K562 (cell line): Measurements from ENCODE around the gene BICC1. TPM values are rescaled to one million over a fixed set of nuclear protein-coding genes. Genes with fewer than 3 reads are reported as not detected.

Experiments
- ATAC-seq: fragments of 200-7000 bp; cut with Tn5 transposase; 3 replicates; pipeline ENCODE4 v1.9.1; 2020; ENCODE audit warnings: moderate library complexity
- BruUV-seq: library from RNA; stranded (reverse); fragments of 400-500 nt; replicated peaks from 2 replicates; lab custom pipeline; 2021; lab: Mats Ljungman, UMichigan
- CTCF ChIA-PET: fragments of 300-600 bp; formaldehyde crosslinking; extraction: SDS; loops from one replicate; lab custom pipeline; 2021; ENCODE audit warnings: low intra/inter-chr PET ratio; lab: Yijun Ruan, JAX
- POLR2A ChIA-PET: fragments of 300-600, 350-650 bp; sonication (Branson Sonifier 250); formaldehyde crosslinking; extraction: SDS; loops from one replicate; lab custom pipeline; 2021; ENCODE audit warnings: antibody characterized with exemption, inconsistent platforms; lab: Yijun Ruan, JAX
- DNase-seq, 4 experiments: peaks; one replicate each; pipeline versions ENCODE4 v3.0.0 to v3.0.0-alpha.2; 2011 to 2018; ENCODE audit warnings: low spot score in 3 of 4, mixed read lengths in 3 of 4; ENCODE audit errors: extremely low read depth in 1 of 4
- FAIRE-seq: peaks from 2 replicates; lab custom pipeline; 2011; peaks lifted over from hg19 to GRCh38; lab: Jason Lieb, UNC
- H2AFZ ChIP-seq: 2 replicates; pipeline ENCODE4 v1.6.0; 2011; ENCODE audit warnings: low read depth, low read length, control low read depth, inconsistent platforms
- H3K27ac ChIP-seq: fragments of 200-600 bp; 3 replicates; pipeline ENCODE4 v1.8.0; 2011; ENCODE audit warnings: low read depth, mild to moderate bottlenecking, control low read depth, inconsistent platforms, low read length, moderate library complexity, mixed read lengths; ENCODE audit errors: extremely low read depth
- H3K27me3 ChIP-seq, 2 experiments: fragments of 300-600 bp in 1 of 2; 2 replicates in 1 of 2; 3 replicates in 1 of 2; pipeline versions ENCODE4 v1.6.0 to v1.8.0; 2011; ENCODE audit warnings: inconsistent platforms in 2 of 2, low read length in 2 of 2, mild to moderate bottlenecking in 1 of 2, mixed read lengths in 1 of 2, moderate library complexity in 1 of 2; ENCODE audit not compliant: control insufficient read depth in 2 of 2, insufficient read depth in 2 of 2
- H3K36me3 ChIP-seq: fragments of 300-600 bp; 3 replicates; pipeline ENCODE4 v1.8.0; 2011; ENCODE audit warnings: mild to moderate bottlenecking, low read length, inconsistent platforms; ENCODE audit not compliant: control insufficient read depth, insufficient read depth
- H3K4me1 ChIP-seq, 2 experiments: fragments of 200-600 bp in 1 of 2; replicated peaks in 1 of 2; 2 replicates in 1 of 2; 3 replicates in 1 of 2; pipeline versions ENCODE4 v1.5.1 to v1.8.0; 2011; ENCODE audit warnings: inconsistent platforms in 2 of 2, low read length in 2 of 2, mild to moderate bottlenecking in 1 of 2, mixed read lengths in 1 of 2, moderate library complexity in 1 of 2; ENCODE audit not compliant: control insufficient read depth in 2 of 2, insufficient read depth in 2 of 2
- H3K4me2 ChIP-seq: 2 replicates; pipeline ENCODE4 v1.6.1; 2011; ENCODE audit warnings: low read length, control low read depth, inconsistent platforms, mixed read lengths; ENCODE audit not compliant: insufficient read depth
- H3K4me3 ChIP-seq: fragments of 200-600 bp; sonication (generic), shearing (Covaris generic); 2 replicates; pipeline ENCODE4 v1.5.1; 2016; ENCODE audit warnings: control low read depth, inconsistent platforms
- H3K79me2 ChIP-seq: fragments of 200-600 bp; 3 replicates; pipeline ENCODE4 v1.8.0; 2011; ENCODE audit warnings: low read length, inconsistent platforms; ENCODE audit not compliant: control insufficient read depth, insufficient read depth
- H3K9ac ChIP-seq, 2 experiments: 2 replicates each; pipeline versions ENCODE4 v1.6.0 to v1.6.1; 2011; ENCODE audit warnings: low read depth in 2 of 2, low read length in 2 of 2, control low read depth in 1 of 2, inconsistent platforms in 1 of 2, mild to moderate bottlenecking in 1 of 2, mixed read lengths in 1 of 2; ENCODE audit not compliant: insufficient read depth in 1 of 2
- H3K9me1 ChIP-seq: one replicate; pipeline ENCODE4 v1.6.0; 2011; ENCODE audit warnings: inconsistent platforms, mild to moderate bottlenecking, low read length, moderate library complexity; ENCODE audit not compliant: control insufficient read depth, insufficient read depth
- H3K9me3 ChIP-seq: replicated peaks from 2 replicates; pipeline ENCODE4 v1.5.1; 2011; ENCODE audit warnings: low read depth, low read length, inconsistent platforms; ENCODE audit not compliant: control insufficient read depth, insufficient read depth
- H4K20me1 ChIP-seq: replicated peaks from 2 replicates; pipeline ENCODE4 v1.6.1; 2011; ENCODE audit warnings: low read length, inconsistent platforms, mixed read lengths; ENCODE audit not compliant: control insufficient read depth, insufficient read depth
- BCLAF1 ChIP-seq, 2 experiments: fragments of 450-650 bp in 1 of 2; IDR thresholded peaks; 2 replicates each; pipeline ENCODE4 v1.6.1; 2011 to 2017; ENCODE audit warnings: low read depth in 2 of 2, antibody characterized with exemption in 1 of 2, borderline replicate concordance in 1 of 2, low read length in 1 of 2, mild to moderate bottlenecking in 1 of 2, mixed read lengths in 1 of 2; ENCODE audit not compliant: control insufficient read depth in 1 of 2
- NFE2 ChIP-seq: IDR thresholded peaks from 2 replicates; pipeline ENCODE4 v1.6.1; 2014; ENCODE audit warnings: antibody characterized with exemption, low read depth
- PCBP1 ChIP-seq: fragments of 200-400 bp; formaldehyde crosslinking; IDR thresholded peaks from 2 replicates; pipeline ENCODE4 v1.6.1; 2018; ENCODE audit warnings: mild to moderate bottlenecking, low read depth, low read length; ENCODE audit not compliant: poor library complexity, severe bottlenecking
- TGIF2 ChIP-seq: sonication (generic); formaldehyde crosslinking; IDR thresholded peaks from 2 replicates; pipeline ENCODE4 v1.8.1; 2022; ENCODE audit warnings: mild to moderate bottlenecking, missing genetic modification reagents, moderate library complexity
- ZNF507 ChIP-seq: conservative IDR thresholded peaks from 2 replicates; pipeline ENCODE4 v1.6.1; 2017; ENCODE audit warnings: missing genetic modification characterization, missing compliant biosample characterization
- ZNF75A ChIP-seq: fragments of 450-650 bp; formaldehyde crosslinking; IDR thresholded peaks from 2 replicates; pipeline ENCODE4 v1.4.0; 2020; ENCODE audit warnings: mild to moderate bottlenecking
- WGBS: fragments of 100-300 bp; shearing (Covaris generic); methylation state at CpG from one replicate; pipeline ENCODE4 v1.1.6; 2016; ENCODE audit warnings: low coverage, mixed read lengths; ENCODE audit not compliant: insufficient coverage; ENCODE audit errors: missing lambda C conversion rate; 5-methylcytosine and 5-hydroxymethylcytosine counted together
- in situ Hi-C: fragments of 300-500 bp; cut with MboI; formaldehyde crosslinking; loops from 4 replicates; pipeline ENCODE4 v1.15.0; 2018; ENCODE audit warnings: inconsistent platforms, mixed read lengths
- intact Hi-C: fragments of 100-400 bp; cut with micrococcal nuclease; formaldehyde crosslinking; loops from 2 replicates; pipeline ENCODE4 v1.14.2; 2022
- polyA plus RNA-seq, 8 experiments: library from polyadenylated mRNA; depleted of rRNA in 4 of 8; stranded (reverse) in 5 of 8; unstranded in 3 of 8; fragments of >200 nt; fragmentation: Nextera tagmentation in 2 of 8; fragmentation: Illumina TruSeq in 1 of 8; extraction: Ambion mirVana in 2 of 8; extraction: Trizol in 1 of 8; gene quantifications; 2 replicates each; pipeline versions ENCODE4 v1.2.1 to v1.2.3, GENCODE V29; 2011 to 2014; ENCODE audit warnings: inconsistent platforms in 1 of 8, missing spikeins in 1 of 8
- total RNA-seq, 7 experiments: library from RNA; depleted of rRNA in 6 of 7; stranded (reverse); fragments of >200 nt in 6 of 7; fragmentation: Illumina TruSeq in 2 of 7; extraction: Trizol in 2 of 7; gene quantifications; 2 replicates each; pipeline versions ENCODE4 v1.2.1 to v1.2.3, GENCODE V29; 2011 to 2021; ENCODE audit warnings: low replicate concordance in 1 of 7
- TF ChIP-seq, protein P1 (sequence below): fragments of 450-650 bp; formaldehyde crosslinking; conservative IDR thresholded peaks from 2 replicates; pipeline ENCODE4 v1.4.0; 2022; ENCODE audit warnings: mild to moderate bottlenecking, missing genetic modification characterization

BICC1 gene
- total and polyA plus RNA-seq, 9 of the 15 experiments (the other 6 are each of a cell fraction or from before 2014, with no cell fraction given) = not detected

DNA sequence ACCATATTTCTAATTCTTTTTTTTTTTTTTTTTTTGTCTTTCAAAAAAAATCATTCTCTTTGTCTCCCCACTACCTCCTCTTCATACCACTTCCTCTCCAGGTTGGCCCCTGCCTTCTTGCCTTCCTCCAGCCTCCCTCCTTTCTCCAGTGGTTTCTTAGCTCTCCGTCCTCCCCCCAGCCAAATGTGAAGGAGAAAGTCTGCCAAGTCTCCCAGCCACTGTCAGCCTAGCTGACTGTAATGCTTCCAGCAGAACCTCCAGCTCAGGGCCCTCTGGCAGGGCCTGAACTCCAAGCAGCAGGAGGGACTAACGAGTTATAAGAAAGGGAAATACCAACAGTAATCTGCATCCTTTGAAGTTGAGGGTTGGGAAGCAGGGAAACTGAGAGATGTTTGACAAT is 35.5 kb upstream of the BICC1 start:
- H3K9me1 ChIP-seq = no peaks in the 10 kb centered on the region
- POLR2A ChIA-PET = no interaction called here
- CTCF ChIA-PET = no interaction called here
- H2AFZ ChIP-seq = no peak overlapping the region
- ATAC-seq (no peak), DNase-seq (no peak), FAIRE-seq (no peak)
- BruUV-seq = no TSS peak
- no peak for TF ChIP-seq ZNF75A
- TF ChIP-seq, protein P1, sequence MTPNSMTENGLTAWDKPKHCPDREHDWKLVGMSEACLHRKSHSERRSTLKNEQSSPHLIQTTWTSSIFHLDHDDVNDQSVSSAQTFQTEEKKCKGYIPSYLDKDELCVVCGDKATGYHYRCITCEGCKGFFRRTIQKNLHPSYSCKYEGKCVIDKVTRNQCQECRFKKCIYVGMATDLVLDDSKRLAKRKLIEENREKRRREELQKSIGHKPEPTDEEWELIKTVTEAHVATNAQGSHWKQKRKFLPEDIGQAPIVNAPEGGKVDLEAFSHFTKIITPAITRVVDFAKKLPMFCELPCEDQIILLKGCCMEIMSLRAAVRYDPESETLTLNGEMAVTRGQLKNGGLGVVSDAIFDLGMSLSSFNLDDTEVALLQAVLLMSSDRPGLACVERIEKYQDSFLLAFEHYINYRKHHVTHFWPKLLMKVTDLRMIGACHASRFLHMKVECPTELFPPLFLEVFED (CRISPR knock-in tag) = no peak
- no peak for TF ChIP-seq TGIF2 (CRISPR knock-in tag)
- TF ChIP-seq NFE2 = no peak
- no peak for TF ChIP-seq PCBP1
- TF ChIP-seq ZNF507 = no peak
- no peak for TF ChIP-seq BCLAF1 (IDR thresholded peaks at IDR 0.05; ENCODE audit: borderline replicate concordance in 1 of 2, control insufficient read depth in 1 of 2, low read depth in 2 of 2, low read length in 1 of 2)
- intact Hi-C loops = no loop called here
- in situ Hi-C loops = no loop called here
- WGBS = 0% methylated on average over 2 of the region's 2 CpGs
- no peak overlapping the region for H3K9ac ChIP-seq
- H3K4me3 ChIP-seq = no peak overlapping the region
- H3K36me3 ChIP-seq = no peaks in the 10 kb centered on the region
- H3K4me2 ChIP-seq = no peak overlapping the region
- no peaks in the 10 kb centered on the region for H3K79me2 ChIP-seq
- no peaks in the 10 kb centered on the region for H3K27me3 ChIP-seq
- H4K20me1 ChIP-seq = no peaks in the 10 kb centered on the region
- no peak overlapping the region for H3K27ac ChIP-seq
- H3K9me3 ChIP-seq = no peaks in the 10 kb centered on the region
- H3K4me1 ChIP-seq = no peaks in the 10 kb centered on the region
